ENCODE data around the gene ODAPH.
A peak's percentile ranks its signal among the peaks of the same experiment; 100 is the strongest.

Gene ODAPH

GRCh38 chr4:75544870-75545269 lies 11.0 kb upstream of the ODAPH start:
- no peak for DNase-seq (ENCODE audit: low read depth)

DNA sequence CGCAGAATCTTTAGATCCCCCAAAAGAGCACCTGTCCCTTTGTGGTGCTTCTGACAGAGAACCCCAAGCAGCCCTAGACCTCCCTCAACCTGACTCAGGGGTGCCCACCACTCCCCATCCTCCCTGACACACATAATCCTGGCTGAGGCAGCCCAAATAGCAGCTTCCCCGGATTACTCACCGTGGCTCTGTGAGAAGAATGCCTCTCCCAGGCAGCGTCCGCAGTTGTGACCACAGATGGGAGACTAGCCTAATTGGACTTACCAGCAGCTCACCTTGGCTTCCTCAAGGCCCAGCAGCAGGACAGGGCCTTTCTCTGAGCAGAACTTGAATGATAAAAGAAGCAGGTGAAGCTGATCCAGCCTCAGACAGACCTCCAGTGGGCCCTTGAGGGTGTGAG lies 10.3 kb upstream of the ODAPH start:
- no peak for DNase-seq (ENCODE audit: low read depth)

GRCh38 chr4:75547647-75548387 lies 8.0 kb upstream of the ODAPH start:
- peak; percentile 35 for DNase-seq (ENCODE audit: low read depth)

- no peak for DNase-seq (ENCODE audit: low read depth)
Observed at GRCh38 chr4:75549019-75549418, 6.8 kb upstream of the ODAPH start.

DNA sequence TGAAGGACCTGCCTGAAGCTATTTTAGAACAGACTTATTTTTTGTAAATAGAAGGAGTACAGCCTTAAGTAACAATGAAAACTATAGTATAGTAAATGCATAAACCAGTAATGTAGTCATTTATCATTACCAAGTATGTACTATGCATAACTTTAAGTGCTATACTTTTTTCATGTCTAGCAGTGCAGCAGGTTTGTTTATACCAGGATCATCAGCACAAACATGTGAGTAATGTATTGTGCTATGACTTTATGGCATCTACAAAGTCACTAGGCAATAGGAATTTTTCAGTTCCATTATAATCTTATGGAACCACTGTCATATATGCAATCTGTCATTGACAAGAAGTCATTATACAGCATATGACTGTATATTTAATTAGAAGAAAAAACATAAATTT lies 3.4 kb upstream of the ODAPH start:
- no peak for DNase-seq (ENCODE audit: low read depth)

GRCh38 chr4:75557696-75558095 lies 1.8 kb downstream of the ODAPH start:
- DNase-seq (ENCODE audit: low read depth), result no peak

DNA sequence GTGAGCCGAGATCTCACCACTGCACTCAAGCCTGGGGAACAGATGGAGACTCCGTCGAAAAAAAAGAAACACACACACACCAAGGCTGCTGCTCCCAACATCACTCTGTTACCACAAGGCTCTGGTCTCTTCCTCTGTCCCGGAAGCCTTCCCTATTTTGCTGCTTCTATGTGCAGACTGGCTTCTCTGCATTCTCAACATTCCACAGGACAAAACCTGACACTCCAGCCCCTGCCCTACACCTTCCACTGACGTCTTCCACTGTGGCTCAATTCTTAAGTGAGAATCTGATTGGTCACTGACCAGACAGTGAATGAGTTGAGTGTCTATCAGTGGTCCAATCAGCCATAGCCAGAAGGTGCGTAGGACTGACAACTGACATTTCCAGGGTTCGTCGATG lies 5.9 kb downstream of the ODAPH start:
- no peak for DNase-seq (ENCODE audit: low read depth)

GRCh38 chr4:75564023-75564422 lies 8.2 kb downstream of the ODAPH start:
- DNase-seq (ENCODE audit: low read depth), result no peak

GRCh38 chr4:75565481-75565880 lies 9.6 kb downstream of the ODAPH start:
- DNase-seq (ENCODE audit: low read depth), result no peak

GRCh38 chr4:75566911-75567310 lies 11.0 kb downstream of the ODAPH start:
- DNase-seq (ENCODE audit: low read depth), result no peak

- no peak for DNase-seq (ENCODE audit: low read depth)
Observed at GRCh38 chr4:75567725-75568124, 11.9 kb downstream of the ODAPH start.

- DNase-seq (ENCODE audit: low read depth), result no peak
Observed at GRCh38 chr4:75584067-75584466, 28.2 kb downstream of the ODAPH start.

GRCh38 chr4:75593393-75593792 lies 37.5 kb downstream of the ODAPH start:
- DNase-seq (ENCODE audit: low read depth), result no peak

DNA sequence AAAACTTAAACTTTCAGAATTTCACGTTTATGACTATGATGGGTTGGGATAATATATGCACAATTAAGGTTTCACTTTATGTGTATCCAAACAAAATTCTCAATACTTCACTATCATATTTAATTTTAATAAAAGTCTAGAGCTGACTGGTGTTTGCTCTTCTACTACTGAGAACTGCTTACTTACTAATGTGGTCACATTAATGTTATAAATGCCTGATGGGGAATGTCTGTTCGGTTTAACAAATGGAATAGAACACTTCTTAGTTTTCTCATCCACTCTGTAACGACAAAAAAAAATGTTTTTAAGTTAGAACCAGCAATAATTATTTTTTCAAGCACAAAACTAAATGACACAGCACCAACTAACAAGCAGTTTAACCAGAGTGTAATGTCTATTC lies 40.2 kb downstream of the ODAPH start:
- no peak for DNase-seq (ENCODE audit: low read depth)

GRCh38 chr4:75598390-75598789 lies 42.5 kb downstream of the ODAPH start:
- DNase-seq (ENCODE audit: low read depth), result no peak

GRCh38 chr4:75599647-75600046 lies 43.8 kb downstream of the ODAPH start:
- DNase-seq (ENCODE audit: low read depth), result no peak

DNA sequence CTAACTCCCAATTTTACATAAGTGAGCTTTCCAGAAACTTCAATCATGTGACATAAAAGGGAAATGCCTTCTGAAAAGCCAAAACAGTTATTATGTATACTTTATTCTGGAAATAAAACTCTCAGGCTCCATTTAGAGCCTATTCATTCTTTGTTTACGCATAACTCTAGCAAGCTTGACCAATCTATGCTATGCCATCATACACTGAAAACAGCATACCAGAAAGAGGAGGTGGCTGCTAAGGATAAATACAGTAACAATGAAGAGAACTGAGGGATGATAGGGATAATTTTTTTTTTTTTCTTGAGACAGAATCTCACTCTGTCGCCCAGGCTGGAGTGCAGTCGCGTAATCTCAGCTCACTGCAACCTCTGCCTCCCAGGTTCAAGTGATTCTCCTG lies 50.1 kb downstream of the ODAPH start:
- DNase-seq (ENCODE audit: low read depth), result no peak

DNA sequence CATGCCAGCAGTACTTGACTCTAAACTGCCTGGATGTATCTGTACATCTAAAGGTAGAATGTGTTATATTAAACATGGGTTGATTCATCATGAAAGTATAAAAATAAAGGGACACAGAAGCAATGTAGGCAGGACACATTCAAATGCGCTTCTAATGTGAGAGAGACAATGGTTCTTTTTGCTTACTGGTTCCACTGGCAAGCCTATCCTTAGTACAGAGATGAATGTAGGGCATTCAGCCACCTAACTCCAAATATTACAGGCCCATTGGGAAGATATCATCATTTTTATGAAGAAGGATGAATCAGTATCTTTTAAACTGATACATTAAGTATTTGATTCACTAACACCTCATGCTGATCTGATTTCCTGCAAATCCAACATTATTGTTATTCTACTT lies 56.4 kb downstream of the ODAPH start:
- DNase-seq (ENCODE audit: low read depth), result no peak
